Measurements from ENCODE around the gene LELP1.
"Not testable (repeated sequence)": the region's sequence is repeated elsewhere in the genome, so short reads cannot be mapped to it uniquely, and the experiment has no call there.

Gene LELP1

DNA sequence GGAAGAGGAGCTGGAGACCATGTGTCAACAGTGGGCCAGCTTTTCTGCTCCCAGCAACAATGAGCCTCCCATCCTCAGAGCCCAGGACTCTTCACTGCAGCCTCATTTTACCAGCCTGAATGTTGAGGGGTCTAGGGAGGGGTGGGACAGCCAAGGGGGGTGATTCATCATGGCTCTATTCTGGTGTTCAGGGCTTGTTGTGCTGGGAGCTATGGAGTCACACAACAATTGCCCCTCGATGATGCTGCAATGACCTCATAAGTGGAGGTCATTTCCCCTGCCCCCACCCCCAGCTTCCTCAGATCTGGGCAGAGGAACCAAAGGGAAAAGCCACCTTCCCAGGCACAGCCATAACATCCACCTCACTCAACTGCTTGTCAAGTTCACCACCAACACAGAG, at the start of gene LELP1:
TSS of gene LELP1 (plus strand) at position 301 of the 400 bp plus-strand sequence. CDS start 1,278 bp downstream, outside the sequence.
- ATAC-seq: no peak
- Mint-ChIP-seq H3K4me3 (no peak within 1 kb of the TSS), H3K36me3 (ENCODE audit: low read depth) (no peaks in the 10 kb centered on the region), H3K9me3 (no peaks in the 10 kb centered on the region), H3K4me1 (no peaks in the 10 kb centered on the region), H3K27ac (no peak within 1 kb of the TSS), H3K27me3 (peaks cover 23% of the 10 kb centered on the region)
- no peak for DNase-seq

DNA sequence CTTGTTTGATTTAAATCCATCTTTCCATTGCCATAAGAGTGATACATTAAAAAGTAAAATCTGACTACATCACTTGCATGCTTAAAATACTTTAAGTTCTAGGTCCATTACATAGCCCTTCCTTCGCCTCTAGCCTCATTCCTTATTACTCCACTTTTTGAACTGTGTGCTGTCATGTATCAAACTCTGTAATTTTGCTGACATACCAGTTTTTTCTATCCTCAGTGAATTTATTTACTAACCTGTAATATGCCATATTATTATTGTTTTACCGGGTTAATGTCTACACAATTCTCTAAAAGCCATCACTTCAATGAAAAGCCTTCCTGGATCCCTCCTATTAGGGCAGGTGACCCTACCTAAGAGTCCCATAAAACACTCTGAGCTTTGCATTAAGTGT, 47.7 kb upstream of the LELP1 start:
- H3K27me3 Mint-ChIP-seq: peaks cover 20% of the 10 kb centered on the region
- H3K4me1 Mint-ChIP-seq: no peaks in the 10 kb centered on the region
- no peak for ATAC-seq
- peaks cover 11% of the 10 kb centered on the region for H3K9me3 Mint-ChIP-seq
- H3K36me3 Mint-ChIP-seq (ENCODE audit: low read depth): no peaks in the 10 kb centered on the region
- no peak for DNase-seq
- H3K27ac Mint-ChIP-seq: no peak overlapping the region
- no peak overlapping the region for H3K4me3 Mint-ChIP-seq

DNA sequence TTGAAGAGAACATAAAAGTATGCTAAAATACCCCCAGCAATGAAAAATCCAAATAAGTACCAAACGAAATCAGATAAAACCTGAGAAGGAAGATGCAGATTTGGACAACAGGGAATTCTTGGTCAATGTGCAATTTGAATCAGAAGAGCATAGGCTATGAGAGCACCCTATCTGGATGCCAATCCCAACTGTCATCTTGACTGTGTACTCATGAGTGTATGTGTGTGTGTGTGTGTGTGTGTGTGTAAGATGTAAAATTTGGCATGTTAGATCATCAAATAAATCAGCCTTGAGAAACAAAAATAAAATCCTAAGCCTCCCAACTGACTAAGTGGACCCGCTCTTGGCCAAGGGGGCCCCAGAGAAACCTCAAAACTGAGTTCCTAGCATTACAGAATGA, 34.5 kb upstream of the LELP1 start:
- ATAC-seq (no peak), DNase-seq (no peak)
- Mint-ChIP-seq H3K27ac (no peak overlapping the region), H3K4me1 (no peaks in the 10 kb centered on the region), H3K27me3 (peaks cover 19% of the 10 kb centered on the region), H3K36me3 (ENCODE audit: low read depth) (no peaks in the 10 kb centered on the region), H3K9me3 (no peaks in the 10 kb centered on the region), H3K4me3 (no peak overlapping the region)

DNA sequence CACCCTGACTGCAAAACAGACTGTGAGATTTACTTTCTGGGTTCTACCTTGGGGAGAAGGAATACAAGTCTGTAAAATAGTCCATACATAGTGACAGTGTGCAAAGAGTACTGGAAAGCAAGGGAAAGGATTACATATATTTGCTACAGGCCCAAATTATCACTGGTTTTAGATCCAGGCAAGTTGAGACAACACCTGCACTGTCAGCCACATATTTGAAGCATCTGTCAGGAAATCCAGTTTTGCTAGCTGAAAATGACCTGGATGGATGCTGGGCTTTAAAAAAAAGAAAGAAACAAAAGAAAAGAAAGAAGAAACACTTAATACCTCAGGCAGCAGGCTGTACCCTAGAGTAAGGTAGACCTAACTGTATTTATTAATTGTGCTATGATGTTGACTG, 28.6 kb upstream of the LELP1 start:
- H3K9me3 Mint-ChIP-seq: no peaks in the 10 kb centered on the region
- ATAC-seq (no peak), DNase-seq (no peak)
- no peaks in the 10 kb centered on the region for H3K4me1 Mint-ChIP-seq
- H3K4me3 Mint-ChIP-seq: no peak overlapping the region
- H3K36me3 Mint-ChIP-seq (ENCODE audit: low read depth): no peaks in the 10 kb centered on the region
- H3K27me3 Mint-ChIP-seq: peaks cover 4% of the 10 kb centered on the region
- no peak overlapping the region for H3K27ac Mint-ChIP-seq

DNA sequence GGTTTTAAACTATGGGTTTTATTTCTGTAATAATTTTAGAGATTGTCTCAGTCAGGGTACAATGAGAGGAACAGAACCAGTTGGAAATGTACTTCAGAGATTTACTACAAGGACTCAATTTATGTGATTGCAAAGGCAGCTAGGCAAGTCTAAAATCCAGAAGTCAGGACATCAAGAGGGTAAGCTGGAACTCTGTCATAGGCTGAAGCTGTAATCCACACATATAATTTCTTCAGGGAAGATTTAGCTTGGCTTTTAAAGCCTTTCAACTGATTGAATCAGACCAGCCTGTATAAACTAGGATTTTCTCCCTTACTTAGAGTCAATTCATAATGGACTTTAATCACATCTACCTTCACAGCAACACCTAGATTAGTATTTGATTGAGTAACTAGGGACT, 24.3 kb upstream of the LELP1 start:
- H3K9me3 Mint-ChIP-seq: no peaks in the 10 kb centered on the region
- no peaks in the 10 kb centered on the region for H3K4me1 Mint-ChIP-seq
- DNase-seq (no peak), ATAC-seq (no peak)
- H3K4me3 Mint-ChIP-seq: no peak overlapping the region
- no peak overlapping the region for H3K27ac Mint-ChIP-seq
- peaks cover 11% of the 10 kb centered on the region for H3K27me3 Mint-ChIP-seq
- H3K36me3 Mint-ChIP-seq (ENCODE audit: low read depth): no peaks in the 10 kb centered on the region

DNA sequence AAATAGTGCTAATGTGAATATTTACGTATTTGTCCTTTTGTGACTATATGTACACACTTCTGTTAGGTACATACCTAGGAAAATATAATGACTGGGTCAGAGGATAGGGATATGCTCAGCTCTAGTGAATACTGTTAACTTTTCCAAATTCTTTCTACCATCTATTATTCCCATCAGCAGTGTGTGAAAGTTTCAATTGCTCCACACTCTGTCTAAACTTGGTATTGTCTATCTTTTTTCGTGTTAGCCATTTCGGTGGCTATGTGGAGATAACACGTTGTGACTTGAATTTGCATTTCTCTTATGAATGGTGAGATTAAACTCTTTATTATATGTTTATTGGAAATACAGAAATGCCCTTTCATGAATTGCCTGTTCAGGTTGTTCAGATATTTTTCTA, 22.7 kb upstream of the LELP1 start:
- Mint-ChIP-seq H3K27ac (no peak overlapping the region), H3K36me3 (ENCODE audit: low read depth) (no peaks in the 10 kb centered on the region)

DNA sequence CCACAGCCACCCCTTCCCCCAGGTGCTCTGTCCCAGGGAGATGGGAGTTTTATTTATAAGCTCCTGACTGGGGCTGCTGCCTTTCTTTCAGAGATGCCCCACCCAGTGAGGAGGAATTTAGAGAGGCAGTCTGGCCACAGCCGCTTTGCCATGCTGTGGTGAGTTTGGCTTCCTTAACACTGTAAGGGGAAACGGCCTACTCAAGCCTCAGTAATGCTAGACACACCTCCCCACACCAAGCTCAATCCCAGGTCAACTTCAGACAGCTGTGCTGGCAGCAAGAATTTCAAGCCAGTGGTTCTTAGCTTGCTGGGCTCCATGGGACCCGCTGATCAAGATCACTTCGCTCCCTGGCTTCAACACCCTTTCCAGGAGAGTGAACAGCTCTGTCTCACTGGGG, 14.9 kb upstream of the LELP1 start:
- H3K9me3 Mint-ChIP-seq: peaks cover 12% of the 10 kb centered on the region
- not testable (repeated sequence) for H3K4me3 Mint-ChIP-seq; H3K4me1 Mint-ChIP-seq; DNase-seq; ATAC-seq; H3K27ac Mint-ChIP-seq; H3K36me3 Mint-ChIP-seq (ENCODE audit: low read depth)
- H3K27me3 Mint-ChIP-seq: peaks cover 41% of the 10 kb centered on the region

More for the DNA sequence above, 22.7 kb upstream of the LELP1 start:
- ATAC-seq (no peak), DNase-seq (no peak)
- peaks cover 21% of the 10 kb centered on the region for H3K27me3 Mint-ChIP-seq
- no peaks in the 10 kb centered on the region for H3K4me1 Mint-ChIP-seq
- H3K4me3 Mint-ChIP-seq: no peak overlapping the region
- H3K9me3 Mint-ChIP-seq: peaks cover 3% of the 10 kb centered on the region

DNA sequence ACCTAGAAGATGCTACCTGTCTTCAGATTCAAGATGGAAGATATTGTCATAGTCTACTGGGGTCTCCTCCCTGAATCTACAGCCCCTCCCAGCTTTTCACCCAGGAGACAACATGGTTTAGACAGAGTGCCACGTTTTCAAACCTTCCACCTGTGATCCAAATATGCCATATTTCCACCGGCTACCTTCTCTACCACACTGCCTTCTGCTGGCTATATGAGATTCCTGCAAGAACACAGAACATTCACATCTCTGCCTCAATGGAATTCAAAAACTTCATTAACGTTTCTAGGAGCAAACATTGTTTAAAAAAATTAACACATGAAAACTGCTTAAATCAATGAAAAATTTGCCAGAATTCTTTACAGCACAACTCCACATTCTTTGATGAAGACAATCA, 12.9 kb upstream of the LELP1 start:
- ATAC-seq (no peak), DNase-seq (no peak)
- no peaks in the 10 kb centered on the region for H3K4me1 Mint-ChIP-seq
- peaks cover 41% of the 10 kb centered on the region for H3K27me3 Mint-ChIP-seq
- H3K27ac Mint-ChIP-seq: no peak overlapping the region
- H3K9me3 Mint-ChIP-seq: peaks cover 11% of the 10 kb centered on the region
- H3K36me3 Mint-ChIP-seq (ENCODE audit: low read depth): no peaks in the 10 kb centered on the region
- no peak overlapping the region for H3K4me3 Mint-ChIP-seq

DNA sequence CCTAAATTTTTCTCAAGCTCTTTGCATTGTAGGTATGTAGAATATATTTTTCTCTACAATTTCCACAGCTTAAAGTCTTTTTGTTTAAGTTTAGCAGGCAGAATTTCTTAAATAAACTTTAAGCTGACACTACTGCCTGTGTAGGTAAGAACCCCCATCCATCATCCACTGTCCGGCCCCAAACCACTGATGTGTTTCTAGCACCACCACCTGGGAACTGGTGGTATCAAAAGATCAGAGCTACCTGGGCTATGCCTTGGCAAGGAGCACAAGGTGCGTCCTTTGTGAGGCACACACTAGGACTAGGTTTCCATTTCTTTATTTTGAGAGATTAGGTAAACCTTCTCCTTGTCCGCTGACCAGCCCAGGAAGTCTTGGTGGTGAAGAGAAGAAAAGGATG, 10.5 kb upstream of the LELP1 start:
- no peaks in the 10 kb centered on the region for H3K36me3 Mint-ChIP-seq (ENCODE audit: low read depth)
- no peaks in the 10 kb centered on the region for H3K4me1 Mint-ChIP-seq
- peaks cover 27% of the 10 kb centered on the region for H3K27me3 Mint-ChIP-seq
- ATAC-seq (no peak), DNase-seq (no peak)
- H3K4me3 Mint-ChIP-seq: no peak overlapping the region
- H3K9me3 Mint-ChIP-seq: no peaks in the 10 kb centered on the region
- H3K27ac Mint-ChIP-seq: no peak overlapping the region

DNA sequence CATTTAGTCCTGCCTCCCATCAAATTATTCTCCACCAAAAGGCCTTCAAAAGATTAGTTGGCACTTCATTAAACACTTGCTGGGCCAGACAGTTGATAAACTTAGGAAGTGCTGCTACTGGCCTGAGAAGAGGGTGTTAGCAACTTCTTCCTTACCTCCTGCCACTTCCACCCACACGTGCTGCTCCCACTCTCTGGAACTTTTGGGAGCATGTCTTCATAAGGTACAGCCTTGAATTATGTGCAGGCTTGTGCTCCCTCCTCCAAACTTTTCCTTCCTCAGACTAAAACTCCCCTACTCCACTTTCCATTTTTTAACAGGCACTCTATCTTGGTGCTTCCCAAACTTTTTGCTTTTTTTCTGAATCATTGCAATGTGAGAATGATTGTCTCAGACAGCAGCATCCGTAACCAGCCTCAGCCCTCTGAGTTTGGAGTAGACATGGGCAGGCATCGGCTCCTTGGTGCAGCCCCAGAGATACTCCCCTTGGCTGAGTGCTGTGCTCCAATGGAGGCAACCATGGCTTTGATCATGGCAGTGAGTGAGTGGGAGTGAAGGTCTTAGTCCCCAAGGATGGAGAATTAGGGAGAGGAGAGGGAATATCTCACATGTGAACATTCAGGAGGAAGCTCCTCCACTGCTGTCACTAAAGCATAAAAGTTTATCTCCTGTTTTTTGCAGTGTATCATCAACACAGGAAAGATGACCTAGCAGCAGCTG, 8.7 kb upstream of the LELP1 start:
- H3K36me3 Mint-ChIP-seq (ENCODE audit: low read depth): no peaks in the 10 kb centered on the region
- H3K4me3 Mint-ChIP-seq: no peak overlapping the region
- H3K27ac Mint-ChIP-seq: no peak overlapping the region
- DNase-seq: no peak
- H3K4me1 Mint-ChIP-seq: no peaks in the 10 kb centered on the region
- peaks cover 29% of the 10 kb centered on the region for H3K27me3 Mint-ChIP-seq
- no peak for ATAC-seq
- no peaks in the 10 kb centered on the region for H3K9me3 Mint-ChIP-seq

DNA sequence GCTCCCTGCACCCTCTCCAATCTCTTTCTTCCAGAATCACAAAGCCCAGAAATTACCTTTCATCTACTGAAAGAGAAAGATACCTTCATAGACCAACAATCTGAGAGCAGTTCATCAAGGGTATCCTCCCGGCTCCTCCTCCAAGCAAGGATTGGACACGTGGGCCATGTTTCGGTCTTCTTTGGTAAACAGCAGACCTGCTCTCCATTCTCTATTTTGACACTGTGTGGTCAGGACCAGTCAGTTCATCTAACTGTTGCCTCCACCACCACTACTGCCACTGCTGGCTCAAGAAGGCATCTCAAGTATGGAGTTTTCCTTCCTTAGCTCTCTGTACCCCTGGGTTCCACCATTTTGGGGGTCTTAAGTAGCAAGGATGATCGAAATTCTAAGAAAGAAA, 8.0 kb upstream of the LELP1 start:
- H3K36me3 Mint-ChIP-seq (ENCODE audit: low read depth): no peaks in the 10 kb centered on the region
- DNase-seq: no peak
- H3K27me3 Mint-ChIP-seq: peaks cover 22% of the 10 kb centered on the region
- H3K9me3 Mint-ChIP-seq: no peaks in the 10 kb centered on the region
- no peaks in the 10 kb centered on the region for H3K4me1 Mint-ChIP-seq
- H3K4me3 Mint-ChIP-seq: no peak overlapping the region
- ATAC-seq: no peak
- no peak overlapping the region for H3K27ac Mint-ChIP-seq

DNA sequence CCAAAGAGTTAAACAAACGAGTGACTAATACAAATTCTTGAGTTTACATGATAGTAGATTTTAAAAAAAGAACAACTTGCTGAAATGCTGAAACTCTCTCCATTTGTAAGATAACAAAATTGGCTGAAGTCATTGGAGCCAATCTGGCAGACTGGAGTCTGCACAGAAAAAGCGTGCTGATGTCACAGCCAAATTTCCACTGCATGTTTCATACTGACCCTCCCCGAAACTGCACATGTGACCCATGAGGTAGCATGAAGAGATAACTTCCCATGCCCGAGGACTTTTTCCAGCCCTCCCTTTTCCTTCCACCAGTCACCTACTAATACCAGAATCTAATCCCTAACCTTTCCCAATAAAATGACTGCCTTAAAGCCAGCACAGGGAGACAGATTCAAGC, 1.2 kb upstream of the LELP1 start:
- Mint-ChIP-seq H3K4me1 (no peaks in the 10 kb centered on the region), H3K27me3 (peaks cover 18% of the 10 kb centered on the region), H3K27ac (no peak overlapping the region), H3K36me3 (ENCODE audit: low read depth) (no peaks in the 10 kb centered on the region), H3K4me3 (no peak overlapping the region), H3K9me3 (no peaks in the 10 kb centered on the region)
- DNase-seq (no peak), ATAC-seq (no peak)

DNA sequence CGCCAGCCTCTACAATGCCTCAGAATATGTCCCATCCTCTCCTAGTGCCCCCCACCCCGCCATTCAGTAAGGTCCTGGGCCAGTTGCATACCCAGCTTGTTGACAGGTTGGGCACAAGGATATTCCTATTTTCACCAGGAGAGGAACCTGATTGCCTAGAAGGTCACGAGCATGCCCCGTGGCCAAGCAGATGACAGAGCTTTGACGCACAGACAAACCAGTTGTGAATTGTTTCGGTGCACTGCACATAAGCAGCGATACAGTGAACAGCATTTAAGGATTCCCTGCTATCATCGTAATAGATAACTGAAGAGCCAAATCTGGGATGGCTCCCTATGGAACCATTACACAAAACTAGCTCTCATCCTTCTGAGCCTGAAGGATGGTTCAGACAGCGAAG, 3.4 kb downstream of the LELP1 start:
- Mint-ChIP-seq H3K9me3 (no peaks in the 10 kb centered on the region), H3K4me1 (no peaks in the 10 kb centered on the region), H3K36me3 (ENCODE audit: low read depth) (no peaks in the 10 kb centered on the region), H3K27me3 (peaks cover 30% of the 10 kb centered on the region), H3K4me3 (no peak overlapping the region), H3K27ac (no peak overlapping the region)
- no peak for DNase-seq
- no peak for ATAC-seq

DNA sequence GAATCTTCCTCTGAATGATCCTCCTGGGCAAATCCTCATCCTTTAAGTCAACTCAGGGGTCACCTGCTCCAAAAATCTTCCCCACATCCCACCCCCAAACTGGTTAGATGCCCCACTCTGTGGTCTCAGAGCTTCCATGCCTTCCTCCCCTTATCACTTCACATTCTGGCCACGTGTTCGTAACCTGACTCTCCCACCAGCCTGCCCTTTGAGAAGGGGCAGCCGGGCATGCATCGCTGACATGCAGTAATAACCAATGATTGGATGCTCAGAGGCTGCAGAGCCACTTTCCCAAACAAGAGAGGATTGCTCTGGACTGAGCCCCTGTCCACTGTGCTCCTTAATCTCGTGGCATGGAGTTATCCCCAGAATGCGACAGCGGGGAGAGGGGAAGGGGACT, 7.0 kb downstream of the LELP1 start:
- no peak overlapping the region for H3K4me3 Mint-ChIP-seq
- no peaks in the 10 kb centered on the region for H3K4me1 Mint-ChIP-seq
- no peak overlapping the region for H3K27ac Mint-ChIP-seq
- H3K36me3 Mint-ChIP-seq (ENCODE audit: low read depth): no peaks in the 10 kb centered on the region
- DNase-seq (no peak), ATAC-seq (no peak)
- peaks cover 30% of the 10 kb centered on the region for H3K27me3 Mint-ChIP-seq
- no peaks in the 10 kb centered on the region for H3K9me3 Mint-ChIP-seq

DNA sequence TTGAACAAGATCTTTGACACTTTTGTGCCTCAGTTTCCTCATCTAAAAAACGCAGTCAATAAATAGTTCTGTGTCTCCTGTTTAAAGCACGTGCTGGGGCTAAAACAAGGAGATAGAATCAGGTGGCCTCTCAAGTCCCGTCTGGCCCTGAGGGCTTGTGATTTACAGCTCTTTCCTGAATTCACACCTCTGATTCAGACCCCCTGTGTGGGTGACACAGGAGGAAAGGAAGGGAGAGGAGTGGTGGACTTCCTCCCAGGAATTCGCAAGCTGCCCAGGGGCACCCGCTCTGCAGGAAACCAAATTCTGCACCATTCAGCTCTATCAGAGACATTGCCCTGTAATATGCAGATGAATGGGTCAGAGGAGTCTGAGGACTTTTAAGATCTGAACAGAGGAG, 9.0 kb downstream of the LELP1 start:
- Mint-ChIP-seq H3K27ac (no peak overlapping the region), H3K4me1 (no peaks in the 10 kb centered on the region), H3K9me3 (no peaks in the 10 kb centered on the region), H3K27me3 (peaks cover 28% of the 10 kb centered on the region), H3K36me3 (ENCODE audit: low read depth) (no peaks in the 10 kb centered on the region), H3K4me3 (no peak overlapping the region)
- ATAC-seq: no peak
- no peak for DNase-seq

DNA sequence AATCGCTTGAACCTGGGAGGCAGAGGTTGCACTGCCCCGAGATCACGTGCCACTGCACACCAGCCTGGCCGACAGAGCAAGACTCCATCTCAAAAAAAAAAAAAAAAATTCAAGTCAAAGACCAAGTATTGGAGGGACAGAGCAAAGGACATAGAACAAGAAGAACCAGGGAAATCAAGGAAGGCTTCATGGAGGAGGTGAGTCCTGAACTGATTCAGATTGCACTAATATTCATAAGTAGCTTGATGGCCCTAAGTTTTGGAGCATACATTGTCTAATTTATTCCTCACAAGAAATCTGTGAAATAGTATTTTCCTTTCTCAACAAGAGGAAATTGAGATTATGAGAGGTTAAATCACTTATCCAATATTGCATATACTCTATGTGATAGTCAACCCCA, 10.3 kb downstream of the LELP1 start:
- Mint-ChIP-seq H3K27ac (no peak overlapping the region), H3K27me3 (peaks cover 22% of the 10 kb centered on the region), H3K36me3 (ENCODE audit: low read depth) (no peaks in the 10 kb centered on the region), H3K4me1 (no peaks in the 10 kb centered on the region), H3K9me3 (no peaks in the 10 kb centered on the region), H3K4me3 (no peak overlapping the region)
- DNase-seq (no peak), ATAC-seq (no peak)

Data from activated naive CD8-positive, alpha-beta T cell treated with anti-CD3 and anti-CD28 coated beads, Interleukin-2, amount 50 U/mL, for 24 hours (primary cell).